DMS53 treated with DMSO at 0.1 percent for 48 hours (cell line): Measurements from ENCODE around the gene CBFA2T3.
"Not testable (repeated sequence)": the region's sequence is repeated elsewhere in the genome, so short reads cannot be mapped to it uniquely, and the experiment has no call there.

Source experiments
- DNase-seq: peaks from one replicate; lab custom pipeline; 2025; ENCODE audit not compliant: unreplicated experiment; lab: John Stamatoyannopoulos, UW

CBFA2T3 gene

DNA sequence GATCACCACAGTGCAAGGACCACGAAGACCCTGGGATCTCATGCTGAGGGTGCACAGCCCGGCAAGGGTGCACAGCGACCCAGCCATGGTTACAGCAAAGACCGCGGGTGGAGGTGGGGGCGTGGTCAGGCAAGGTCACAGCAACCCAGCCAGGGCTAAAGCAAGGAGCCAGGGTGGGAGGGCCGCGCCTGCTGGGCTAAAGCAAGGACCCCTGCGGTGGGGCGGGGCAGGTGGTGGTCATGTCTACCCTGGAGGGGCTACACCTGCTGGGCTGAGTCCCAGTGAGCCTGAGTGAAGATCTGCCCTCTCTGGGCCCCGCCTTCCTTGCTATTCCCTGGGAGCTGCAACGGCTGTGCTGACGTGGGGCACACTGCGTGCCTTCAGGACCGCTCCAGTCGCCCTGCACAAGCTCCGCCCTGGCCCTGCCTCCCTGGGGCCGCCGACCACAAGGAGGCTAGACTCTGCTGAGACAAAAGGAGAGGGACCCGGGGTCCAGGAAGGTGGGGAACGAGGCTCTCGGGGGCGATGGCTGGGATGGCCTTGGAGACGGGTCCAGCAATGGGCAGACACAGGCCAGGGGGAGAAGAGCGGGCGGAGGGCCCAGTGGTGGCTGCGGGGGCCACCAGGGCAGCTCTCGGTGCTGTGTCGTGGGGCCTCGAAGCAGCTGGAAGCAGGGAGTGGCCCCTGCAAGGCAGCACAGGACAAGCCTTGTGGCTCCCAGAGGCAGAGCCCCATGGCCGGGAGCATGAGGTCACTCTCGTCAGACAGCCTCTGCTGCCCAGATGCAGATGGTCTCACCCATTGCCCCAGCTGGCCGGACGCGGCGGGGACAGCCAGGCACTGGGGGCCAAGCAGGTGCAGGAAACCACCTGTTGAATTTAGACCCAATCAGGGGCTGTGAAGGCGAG, 52.8 kb downstream of the CBFA2T3 start:
- DNase-seq: no peak

GRCh38 chr16:88923450-88923849, 53.6 kb downstream of the CBFA2T3 start:
- no peak for DNase-seq

DNA sequence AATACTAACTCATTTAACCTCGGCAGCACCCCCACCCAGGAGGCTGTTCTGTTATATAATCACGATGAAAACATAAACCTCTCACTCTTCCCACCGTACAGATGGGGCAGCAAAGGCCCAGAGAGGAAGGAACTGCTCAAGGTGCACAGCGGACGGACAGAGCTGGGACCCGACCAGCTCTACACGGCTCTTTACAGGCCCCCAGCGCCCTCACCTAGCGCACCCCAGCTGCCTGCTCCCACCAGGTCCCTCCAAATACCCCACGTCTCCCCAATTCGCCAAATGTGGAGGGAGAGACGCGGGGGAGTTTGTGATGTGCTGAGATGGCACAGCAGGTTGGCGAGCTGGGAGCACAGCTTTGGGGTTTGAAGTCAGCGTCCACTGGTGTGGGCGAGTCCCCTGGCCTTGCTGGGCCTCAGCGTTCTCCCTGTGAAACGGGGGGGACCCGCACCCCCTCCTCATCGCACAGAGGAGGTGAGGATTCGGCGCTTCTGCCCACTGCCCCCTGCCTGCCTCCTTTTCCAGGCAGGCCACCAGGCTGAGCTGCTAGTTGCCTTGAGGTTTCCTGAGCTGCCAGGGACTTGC, 54.1 kb downstream of the CBFA2T3 start:
- no peak for DNase-seq

GRCh38 chr16:88922114-88922825, 54.7 kb downstream of the CBFA2T3 start:
- DNase-seq: no peak

- DNase-seq: no peak
These were observed 55.4 kb downstream of the CBFA2T3 start for GRCh38 chr16:88921591-88921990.

DNA sequence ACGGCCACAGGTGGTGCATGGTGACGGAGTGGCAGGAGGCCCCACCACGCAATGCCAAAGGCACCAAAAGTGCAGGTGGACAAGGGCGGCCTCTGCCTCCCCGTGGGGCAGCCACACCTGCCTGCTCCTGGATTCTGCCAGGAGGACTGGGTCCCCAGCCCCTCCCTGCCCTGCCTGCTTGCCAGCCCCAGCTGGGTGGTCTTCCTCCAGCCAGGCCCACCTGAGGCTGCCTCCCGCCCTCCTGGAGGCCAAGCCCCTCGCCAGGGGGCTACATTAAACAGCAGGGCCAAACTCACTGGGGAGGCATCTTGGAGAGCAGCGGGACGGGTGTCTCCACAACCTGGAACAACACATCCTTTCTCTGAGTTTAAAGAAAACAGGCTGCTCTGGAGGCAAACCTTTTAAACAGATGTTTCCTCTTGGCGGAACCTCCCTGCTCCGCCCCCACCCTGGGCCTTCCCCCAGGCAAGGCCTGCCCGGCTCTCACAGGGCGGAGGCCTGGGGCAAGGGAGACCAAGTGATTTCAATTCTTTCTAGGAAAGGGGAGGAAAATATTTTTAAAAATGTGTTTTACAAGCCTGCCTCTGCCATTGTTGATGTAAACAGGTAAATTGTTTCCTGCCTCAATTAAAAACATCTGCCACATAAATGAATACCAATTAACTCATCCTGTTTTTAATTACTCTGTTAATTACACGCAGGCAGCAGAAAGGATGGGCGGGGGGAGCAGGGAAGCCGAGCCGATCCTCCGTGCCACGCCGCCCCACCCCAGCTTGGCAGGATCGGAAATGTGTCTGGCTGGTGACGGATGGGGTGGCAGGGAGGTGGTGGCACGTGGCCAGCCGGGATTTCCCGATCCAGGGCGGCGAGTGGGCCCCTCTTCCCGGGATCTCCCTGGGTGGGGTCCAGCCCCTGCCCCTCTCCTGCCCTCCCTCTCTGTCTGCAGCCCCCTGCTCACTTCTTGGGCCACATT, 56.1 kb downstream of the CBFA2T3 start:
- no peak for DNase-seq

GRCh38 chr16:88919936-88920335, 57.1 kb downstream of the CBFA2T3 start:
- DNase-seq: no peak

GRCh38 chr16:88918896-88919295, 58.1 kb downstream of the CBFA2T3 start:
- DNase-seq: not testable (repeated sequence)

GRCh38 chr16:88917915-88918627, 58.9 kb downstream of the CBFA2T3 start:
- DNase-seq: no peak

- no peak for DNase-seq
These were observed 59.7 kb downstream of the CBFA2T3 start for GRCh38 chr16:88917146-88917914.

GRCh38 chr16:88915639-88916327, 61.2 kb downstream of the CBFA2T3 start:
- no peak for DNase-seq

DNA sequence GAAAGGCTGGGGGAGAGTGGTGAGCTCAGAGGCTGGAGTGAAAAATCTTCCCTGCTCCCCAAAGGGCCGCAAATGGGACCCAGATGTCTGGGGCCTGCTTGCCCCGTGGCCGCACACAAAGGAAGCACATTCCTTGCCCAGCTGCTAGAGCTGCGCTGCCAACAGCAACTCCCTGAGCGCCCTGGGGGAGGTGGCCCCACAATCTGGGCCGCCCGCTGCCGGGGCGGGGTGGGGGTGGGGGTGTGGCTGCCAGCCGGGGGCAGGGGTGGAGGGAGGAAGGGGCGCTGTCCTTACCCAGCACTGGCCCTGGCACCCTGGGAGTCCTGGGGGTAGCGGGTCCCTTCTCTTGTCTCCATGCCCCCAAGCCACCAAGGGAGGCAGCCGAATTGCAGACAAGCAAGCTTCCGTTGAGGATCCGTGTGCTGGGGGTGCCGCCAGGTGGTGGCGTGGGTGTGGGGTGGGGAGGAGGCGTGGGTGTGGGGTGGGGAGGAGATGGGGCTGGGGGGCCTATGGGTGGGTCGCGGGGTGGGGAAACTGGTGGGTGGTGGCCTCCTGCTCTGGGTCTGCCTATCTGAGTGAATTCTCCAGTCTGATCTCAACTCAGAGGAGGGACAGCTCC, 62.1 kb downstream of the CBFA2T3 start:
- DNase-seq: no peak

GRCh38 chr16:88913870-88914269, 63.1 kb downstream of the CBFA2T3 start:
- no peak for DNase-seq

DNA sequence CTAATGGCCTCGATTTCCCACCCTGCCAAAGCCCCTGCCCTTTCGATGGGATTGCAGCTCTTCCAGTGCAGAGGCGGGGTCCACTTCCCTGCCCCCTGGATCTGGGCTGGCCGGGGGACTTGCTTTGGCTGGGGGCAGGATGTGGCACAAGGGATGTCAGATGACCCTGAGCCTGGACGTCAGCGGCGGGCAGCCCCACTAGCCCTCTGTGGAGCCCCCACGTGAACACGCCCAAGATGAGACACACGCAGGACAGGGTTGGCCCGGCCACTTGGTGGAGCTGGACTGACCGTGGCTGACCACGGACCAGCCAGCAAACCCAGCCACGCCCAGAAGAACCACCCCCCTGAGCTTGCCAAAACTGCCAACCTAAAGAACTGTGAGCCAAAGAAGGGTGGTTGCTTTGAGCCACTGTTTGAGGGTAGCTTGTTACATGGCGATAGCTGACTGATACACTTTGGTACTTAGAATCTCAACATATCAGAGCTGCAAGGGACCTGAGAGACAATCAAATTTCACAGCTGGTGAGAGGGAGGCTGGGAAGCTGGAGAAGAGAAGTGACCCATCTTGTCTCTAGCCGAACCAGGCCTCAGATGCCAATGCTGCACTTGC, 63.9 kb downstream of the CBFA2T3 start:
- DNase-seq: no peak

DNA sequence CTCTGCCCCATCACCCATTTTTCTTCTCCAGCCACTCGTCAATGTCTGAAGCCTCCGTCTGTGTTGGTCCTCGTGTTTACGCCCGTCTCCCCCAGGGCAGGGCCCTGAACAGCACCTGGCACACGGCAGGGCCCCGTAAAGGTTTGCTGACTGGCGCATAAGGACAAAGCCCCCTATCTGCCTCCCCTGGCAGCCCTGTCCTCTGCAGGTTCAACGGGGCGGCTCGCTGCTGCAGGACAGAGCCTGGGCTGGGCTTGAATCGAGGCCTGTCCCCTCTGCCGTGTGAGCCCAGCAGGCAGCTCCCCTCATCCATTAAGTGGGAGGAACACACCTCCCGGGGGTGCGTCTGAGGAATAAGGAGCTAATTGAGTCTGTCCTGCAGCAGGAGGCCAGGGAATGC, 64.5 kb downstream of the CBFA2T3 start:
- DNase-seq: no peak

DNA sequence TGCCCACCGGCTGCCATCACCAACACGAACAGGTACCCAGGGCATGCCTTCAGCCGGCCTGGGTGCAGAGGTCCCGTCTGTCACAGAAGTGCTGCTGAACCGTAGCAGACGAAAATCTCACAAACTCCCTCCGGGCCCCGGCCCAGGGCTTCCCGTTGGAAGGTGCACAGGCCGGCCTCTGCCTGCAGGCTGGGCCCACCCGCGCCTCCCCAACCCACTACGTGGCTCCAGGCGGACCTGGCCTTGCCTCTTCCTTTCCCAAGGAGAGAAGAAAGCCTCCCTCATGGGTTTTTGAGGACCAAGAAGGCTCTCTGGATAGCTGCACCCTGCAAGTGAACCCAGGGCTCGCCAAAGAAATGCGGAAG, 65.1 kb downstream of the CBFA2T3 start:
- no peak for DNase-seq

DNA sequence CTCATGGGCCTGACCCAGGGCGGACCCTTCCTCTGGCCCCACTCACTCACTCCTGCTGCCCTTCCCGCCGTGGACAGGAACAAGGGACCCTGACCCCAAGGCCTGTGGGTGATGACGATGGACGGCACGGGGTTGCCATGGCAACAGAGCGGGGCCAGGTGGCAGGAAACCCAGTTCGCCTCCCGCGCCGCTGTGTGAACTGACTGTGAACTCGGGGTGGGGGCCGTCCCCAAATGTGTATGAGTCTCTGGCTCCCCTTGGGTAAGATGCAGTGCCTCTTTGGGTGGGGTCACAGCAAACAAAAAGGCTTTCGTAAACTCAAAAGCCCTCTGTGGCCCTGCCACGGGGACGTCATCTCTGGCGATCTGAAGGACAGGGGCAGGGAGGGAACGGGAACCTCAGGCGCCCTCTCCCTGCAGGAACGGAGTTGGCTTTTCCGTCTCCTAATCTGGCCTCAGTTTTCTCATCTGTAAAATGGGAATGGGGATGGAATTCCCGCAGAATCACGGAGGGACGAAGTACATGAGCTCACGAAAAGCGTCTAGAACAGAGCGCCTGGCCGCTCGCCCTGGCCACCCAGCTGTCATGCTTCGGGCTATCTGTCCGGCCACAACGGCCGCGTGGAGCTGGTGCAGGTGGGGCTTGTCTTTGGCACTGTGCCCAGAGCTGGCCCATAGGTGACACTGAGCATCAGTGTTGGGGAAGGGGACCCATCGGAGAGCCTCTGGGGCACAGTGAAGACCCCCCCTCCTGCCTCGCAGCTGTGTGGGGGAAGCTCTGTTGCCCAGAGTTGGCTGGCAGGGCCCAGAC, 65.7 kb downstream of the CBFA2T3 start:
- no peak for DNase-seq
